GM23338 (cell line): ENCODE measurements around the gene RGS19.

ENCODE experiments used
- CREB1 ChIP-seq: fragments of 250-450 bp; sonication (Bioruptor Pico); IDR thresholded peaks from 2 replicates; pipeline ENCODE4 v1.5.0; 2020; ENCODE audit warnings: low read depth, mild to moderate bottlenecking, moderate library complexity
- EZH2 ChIP-seq: fragments of 200-600 bp; sonication (generic); IDR thresholded peaks from one replicate; pipeline ENCODE4 v1.8.0; 2017; ENCODE audit warnings: antibody characterized with exemption, mild to moderate bottlenecking, low read depth; ENCODE audit not compliant: unreplicated experiment
- EZH2phosphoT487 ChIP-seq: fragments of 200-600 bp; sonication (generic); IDR thresholded peaks from one replicate; pipeline ENCODE4 v1.8.1; 2018; ENCODE audit warnings: antibody characterized with exemption; ENCODE audit not compliant: unreplicated experiment
- JUNB ChIP-seq: IDR thresholded peaks from one replicate; pipeline ENCODE4 v1.6.1; 2016; ENCODE audit warnings: antibody characterized with exemption; ENCODE audit not compliant: unreplicated experiment
- NANOG ChIP-seq: IDR thresholded peaks from 2 replicates; pipeline ENCODE4 v1.6.1; 2016; ENCODE audit warnings: antibody characterized with exemption, borderline replicate concordance
- POLR2AphosphoS5 ChIP-seq: IDR thresholded peaks from 2 replicates; pipeline ENCODE4 v1.6.1; 2016; ENCODE audit warnings: antibody characterized with exemption, low read depth
- STAT1 ChIP-seq: IDR thresholded peaks from one replicate; pipeline ENCODE4 v1.6.1; 2016; ENCODE audit warnings: antibody characterized with exemption; ENCODE audit not compliant: unreplicated experiment
- ZNF114 ChIP-seq: fragments of 250-450 bp; sonication (Bioruptor Pico); IDR thresholded peaks from 2 replicates; pipeline ENCODE4 v1.5.0; 2020; ENCODE audit warnings: mild to moderate bottlenecking, moderate library complexity
- ZNF331 ChIP-seq: fragments of 250-450 bp; sonication (Bioruptor Pico); IDR thresholded peaks from 2 replicates; pipeline ENCODE4 v1.5.0; 2020; ENCODE audit warnings: low read depth, mild to moderate bottlenecking, moderate library complexity
- TF ChIP-seq, protein P1 (sequence below): IDR thresholded peaks from 2 replicates; pipeline ENCODE4 v1.6.1; 2016; ENCODE audit warnings: antibody characterized with exemption
- TF ChIP-seq, protein P2 (sequence below), 2 experiments: fragments of 200-600 bp in 1 of 2; sonication (generic) in 1 of 2; conservative IDR thresholded peaks; 2 replicates each; pipeline versions ENCODE4 v1.5.1 to v1.6.1; 2016 to 2017; ENCODE audit warnings: antibody characterized with exemption in 2 of 2, low read depth in 2 of 2, mild to moderate bottlenecking in 2 of 2, moderate library complexity in 1 of 2
- TF ChIP-seq, protein P3 (sequence below): IDR thresholded peaks from one replicate; pipeline ENCODE4 v1.6.1; 2018; ENCODE audit warnings: antibody characterized with exemption; ENCODE audit not compliant: unreplicated experiment

DNA sequence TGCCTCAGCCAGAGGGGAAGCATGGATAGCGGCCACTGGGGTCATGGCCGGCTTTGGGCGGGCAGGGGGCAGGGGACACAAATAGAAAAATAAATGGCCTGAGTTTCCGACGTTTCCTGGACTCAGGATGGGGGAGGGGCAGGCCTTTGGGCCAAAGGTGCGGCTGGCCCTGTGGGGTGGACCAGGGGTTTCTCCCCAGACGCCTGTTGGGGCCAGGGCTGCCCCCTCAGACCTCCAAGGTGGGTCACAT is 22.8 kb downstream of the RGS19 start:
- TF ChIP-seq, protein P1, sequence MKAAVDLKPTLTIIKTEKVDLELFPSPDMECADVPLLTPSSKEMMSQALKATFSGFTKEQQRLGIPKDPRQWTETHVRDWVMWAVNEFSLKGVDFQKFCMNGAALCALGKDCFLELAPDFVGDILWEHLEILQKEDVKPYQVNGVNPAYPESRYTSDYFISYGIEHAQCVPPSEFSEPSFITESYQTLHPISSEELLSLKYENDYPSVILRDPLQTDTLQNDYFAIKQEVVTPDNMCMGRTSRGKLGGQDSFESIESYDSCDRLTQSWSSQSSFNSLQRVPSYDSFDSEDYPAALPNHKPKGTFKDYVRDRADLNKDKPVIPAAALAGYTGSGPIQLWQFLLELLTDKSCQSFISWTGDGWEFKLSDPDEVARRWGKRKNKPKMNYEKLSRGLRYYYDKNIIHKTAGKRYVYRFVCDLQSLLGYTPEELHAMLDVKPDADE, result no peak
- TF ChIP-seq, protein P2, sequence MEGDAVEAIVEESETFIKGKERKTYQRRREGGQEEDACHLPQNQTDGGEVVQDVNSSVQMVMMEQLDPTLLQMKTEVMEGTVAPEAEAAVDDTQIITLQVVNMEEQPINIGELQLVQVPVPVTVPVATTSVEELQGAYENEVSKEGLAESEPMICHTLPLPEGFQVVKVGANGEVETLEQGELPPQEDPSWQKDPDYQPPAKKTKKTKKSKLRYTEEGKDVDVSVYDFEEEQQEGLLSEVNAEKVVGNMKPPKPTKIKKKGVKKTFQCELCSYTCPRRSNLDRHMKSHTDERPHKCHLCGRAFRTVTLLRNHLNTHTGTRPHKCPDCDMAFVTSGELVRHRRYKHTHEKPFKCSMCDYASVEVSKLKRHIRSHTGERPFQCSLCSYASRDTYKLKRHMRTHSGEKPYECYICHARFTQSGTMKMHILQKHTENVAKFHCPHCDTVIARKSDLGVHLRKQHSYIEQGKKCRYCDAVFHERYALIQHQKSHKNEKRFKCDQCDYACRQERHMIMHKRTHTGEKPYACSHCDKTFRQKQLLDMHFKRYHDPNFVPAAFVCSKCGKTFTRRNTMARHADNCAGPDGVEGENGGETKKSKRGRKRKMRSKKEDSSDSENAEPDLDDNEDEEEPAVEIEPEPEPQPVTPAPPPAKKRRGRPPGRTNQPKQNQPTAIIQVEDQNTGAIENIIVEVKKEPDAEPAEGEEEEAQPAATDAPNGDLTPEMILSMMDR (conservative IDR thresholded peaks at IDR 0.05; ENCODE audit: low read depth in 2 of 2), result no peak
- TF ChIP-seq POLR2AphosphoS5 (no peak), EZH2 (no peak), EZH2phosphoT487 (no peak), JUNB (no peak), CREB1 (CRISPR knock-in tag) (no peak), NANOG (no peak), ZNF114 (CRISPR knock-in tag) (no peak), STAT1 (no peak), ZNF331 (CRISPR knock-in tag) (no peak)
- TF ChIP-seq, protein P3, sequence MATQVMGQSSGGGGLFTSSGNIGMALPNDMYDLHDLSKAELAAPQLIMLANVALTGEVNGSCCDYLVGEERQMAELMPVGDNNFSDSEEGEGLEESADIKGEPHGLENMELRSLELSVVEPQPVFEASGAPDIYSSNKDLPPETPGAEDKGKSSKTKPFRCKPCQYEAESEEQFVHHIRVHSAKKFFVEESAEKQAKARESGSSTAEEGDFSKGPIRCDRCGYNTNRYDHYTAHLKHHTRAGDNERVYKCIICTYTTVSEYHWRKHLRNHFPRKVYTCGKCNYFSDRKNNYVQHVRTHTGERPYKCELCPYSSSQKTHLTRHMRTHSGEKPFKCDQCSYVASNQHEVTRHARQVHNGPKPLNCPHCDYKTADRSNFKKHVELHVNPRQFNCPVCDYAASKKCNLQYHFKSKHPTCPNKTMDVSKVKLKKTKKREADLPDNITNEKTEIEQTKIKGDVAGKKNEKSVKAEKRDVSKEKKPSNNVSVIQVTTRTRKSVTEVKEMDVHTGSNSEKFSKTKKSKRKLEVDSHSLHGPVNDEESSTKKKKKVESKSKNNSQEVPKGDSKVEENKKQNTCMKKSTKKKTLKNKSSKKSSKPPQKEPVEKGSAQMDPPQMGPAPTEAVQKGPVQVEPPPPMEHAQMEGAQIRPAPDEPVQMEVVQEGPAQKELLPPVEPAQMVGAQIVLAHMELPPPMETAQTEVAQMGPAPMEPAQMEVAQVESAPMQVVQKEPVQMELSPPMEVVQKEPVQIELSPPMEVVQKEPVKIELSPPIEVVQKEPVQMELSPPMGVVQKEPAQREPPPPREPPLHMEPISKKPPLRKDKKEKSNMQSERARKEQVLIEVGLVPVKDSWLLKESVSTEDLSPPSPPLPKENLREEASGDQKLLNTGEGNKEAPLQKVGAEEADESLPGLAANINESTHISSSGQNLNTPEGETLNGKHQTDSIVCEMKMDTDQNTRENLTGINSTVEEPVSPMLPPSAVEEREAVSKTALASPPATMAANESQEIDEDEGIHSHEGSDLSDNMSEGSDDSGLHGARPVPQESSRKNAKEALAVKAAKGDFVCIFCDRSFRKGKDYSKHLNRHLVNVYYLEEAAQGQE, result no peak
